Memory B cell (primary cell): ENCODE results near the gene B4GALNT2.
"Not testable (repeated sequence)": the region's sequence is repeated elsewhere in the genome, so short reads cannot be mapped to it uniquely, and the experiment has no call there.

Source experiments
- ATAC-seq: fragments of 150-1000 bp; cut with Tn5 transposase; 2 replicates; pipeline ENCODE4 v1.10.0; 2021; ENCODE audit warnings: low read depth, mild to moderate bottlenecking, moderate library complexity
- DNase-seq, 2 donors: peaks; one replicate each; pipeline ENCODE4 v3.0.0; 2022; ENCODE audit warnings: low spot score in 2 of 2
- H3K27ac Mint-ChIP-seq: one replicate; pipeline ENCODE4 v1.8.0; 2022; ENCODE audit warnings: mild to moderate bottlenecking, moderate library complexity, mixed read lengths
- H3K27me3 Mint-ChIP-seq: one replicate; pipeline ENCODE4 v1.8.0; 2022; ENCODE audit warnings: mixed read lengths
- H3K36me3 Mint-ChIP-seq: one replicate; pipeline ENCODE4 v1.8.0; 2022; ENCODE audit warnings: mild to moderate bottlenecking, mixed read lengths
- H3K4me1 Mint-ChIP-seq: one replicate; pipeline ENCODE4 v1.8.0; 2022; ENCODE audit warnings: mixed read lengths
- H3K4me3 Mint-ChIP-seq: one replicate; pipeline ENCODE4 v1.8.0; 2022; ENCODE audit warnings: mild to moderate bottlenecking, moderate library complexity, mixed read lengths
- H3K9me3 Mint-ChIP-seq: one replicate; pipeline ENCODE4 v1.8.0; 2022; ENCODE audit warnings: mixed read lengths

The B4GALNT2 gene

GRCh38 chr17:49132699-49133364 lies at the start of gene B4GALNT2:
Gene B4GALNT2, plus strand, starts transcription at chr17:49132769. Its CDS starts 24 bp downstream, at chr17:49132793.
- H3K36me3 Mint-ChIP-seq, result peaks cover 2% of the 10 kb centered on the region
- DNase-seq (no peak), ATAC-seq (peak; percentile 26)
- H3K9me3 Mint-ChIP-seq, result peaks cover 1% of the 10 kb centered on the region
- peak within 1 kb of the TSS; percentile 42 for H3K4me3 Mint-ChIP-seq
- no peak within 1 kb of the TSS for H3K27ac Mint-ChIP-seq
- peaks cover 22% of the 10 kb centered on the region for H3K27me3 Mint-ChIP-seq
- peaks cover 4% of the 10 kb centered on the region for H3K4me1 Mint-ChIP-seq

GRCh38 chr17:49085046-49085445 lies 47.5 kb upstream of the B4GALNT2 start:
- H3K4me1 Mint-ChIP-seq, DNase-seq, H3K27ac Mint-ChIP-seq, ATAC-seq, H3K4me3 Mint-ChIP-seq, H3K36me3 Mint-ChIP-seq, H3K9me3 Mint-ChIP-seq: not testable (repeated sequence)
- H3K27me3 Mint-ChIP-seq, result peaks cover 18% of the 10 kb centered on the region

- Mint-ChIP-seq H3K9me3 (no peaks in the 10 kb centered on the region), H3K36me3 (no peaks in the 10 kb centered on the region), H3K27ac (no peak overlapping the region), H3K27me3 (peaks cover 18% of the 10 kb centered on the region), H3K4me3 (no peak overlapping the region), H3K4me1 (no peaks in the 10 kb centered on the region)
- ATAC-seq, result no peak
- DNase-seq, result no peak
These were observed 46.8 kb upstream of the B4GALNT2 start for GRCh38 chr17:49085565-49086315.

GRCh38 chr17:49086316-49086605 lies 46.3 kb upstream of the B4GALNT2 start:
- Mint-ChIP-seq H3K4me3 (no peak overlapping the region), H3K4me1 (no peaks in the 10 kb centered on the region), H3K27ac (no peak overlapping the region), H3K27me3 (peaks cover 18% of the 10 kb centered on the region), H3K36me3 (no peaks in the 10 kb centered on the region), H3K9me3 (no peaks in the 10 kb centered on the region)
- DNase-seq (no peak), ATAC-seq (no peak)

GRCh38 chr17:49086649-49087048 lies 45.9 kb upstream of the B4GALNT2 start:
- no peaks in the 10 kb centered on the region for H3K36me3 Mint-ChIP-seq
- no peak overlapping the region for H3K27ac Mint-ChIP-seq
- no peaks in the 10 kb centered on the region for H3K9me3 Mint-ChIP-seq
- ATAC-seq (no peak), DNase-seq (no peak)
- H3K4me3 Mint-ChIP-seq, result no peak overlapping the region
- H3K4me1 Mint-ChIP-seq, result no peaks in the 10 kb centered on the region
- peaks cover 18% of the 10 kb centered on the region for H3K27me3 Mint-ChIP-seq

- no peaks in the 10 kb centered on the region for H3K4me1 Mint-ChIP-seq
- no peaks in the 10 kb centered on the region for H3K9me3 Mint-ChIP-seq
- ATAC-seq (no peak), DNase-seq (no peak)
- no peaks in the 10 kb centered on the region for H3K36me3 Mint-ChIP-seq
- H3K27ac Mint-ChIP-seq, result no peak overlapping the region
- peaks cover 18% of the 10 kb centered on the region for H3K27me3 Mint-ChIP-seq
- H3K4me3 Mint-ChIP-seq, result no peak overlapping the region
These were observed 43.5 kb upstream of the B4GALNT2 start for GRCh38 chr17:49089094-49089493.

- no peaks in the 10 kb centered on the region for H3K9me3 Mint-ChIP-seq
- no peak overlapping the region for H3K4me3 Mint-ChIP-seq
- peaks cover 14% of the 10 kb centered on the region for H3K27me3 Mint-ChIP-seq
- H3K27ac Mint-ChIP-seq, result no peak overlapping the region
- DNase-seq, result no peak
- ATAC-seq, result no peak
- H3K36me3 Mint-ChIP-seq, result no peaks in the 10 kb centered on the region
- H3K4me1 Mint-ChIP-seq, result no peaks in the 10 kb centered on the region
These were observed 41.5 kb upstream of the B4GALNT2 start for GRCh38 chr17:49090878-49091594.

GRCh38 chr17:49093131-49093530 lies 39.4 kb upstream of the B4GALNT2 start:
- Mint-ChIP-seq H3K4me3 (no peak overlapping the region), H3K36me3 (no peaks in the 10 kb centered on the region), H3K27me3 (peaks cover 5% of the 10 kb centered on the region), H3K4me1 (no peaks in the 10 kb centered on the region), H3K27ac (no peak overlapping the region), H3K9me3 (no peaks in the 10 kb centered on the region)
- no peak for ATAC-seq
- no peak for DNase-seq

GRCh38 chr17:49100601-49101000 lies 32.0 kb upstream of the B4GALNT2 start:
- Mint-ChIP-seq H3K27ac (no peak overlapping the region), H3K4me3 (no peak overlapping the region), H3K36me3 (no peaks in the 10 kb centered on the region), H3K4me1 (no peaks in the 10 kb centered on the region), H3K9me3 (no peaks in the 10 kb centered on the region), H3K27me3 (peaks cover 6% of the 10 kb centered on the region)
- DNase-seq (no peak), ATAC-seq (no peak)

GRCh38 chr17:49101054-49101534 lies 31.5 kb upstream of the B4GALNT2 start:
- DNase-seq (no peak), ATAC-seq (no peak)
- Mint-ChIP-seq H3K27ac (no peak overlapping the region), H3K27me3 (peaks cover 6% of the 10 kb centered on the region), H3K4me3 (no peak overlapping the region), H3K4me1 (no peaks in the 10 kb centered on the region), H3K9me3 (no peaks in the 10 kb centered on the region), H3K36me3 (no peaks in the 10 kb centered on the region)

GRCh38 chr17:49103360-49103759 lies 29.2 kb upstream of the B4GALNT2 start:
- H3K9me3 Mint-ChIP-seq, H3K4me3 Mint-ChIP-seq, H3K27me3 Mint-ChIP-seq, H3K36me3 Mint-ChIP-seq, H3K4me1 Mint-ChIP-seq, ATAC-seq, H3K27ac Mint-ChIP-seq, DNase-seq: not testable (repeated sequence)

GRCh38 chr17:49104511-49105074 lies 28.0 kb upstream of the B4GALNT2 start:
- Mint-ChIP-seq H3K9me3 (no peaks in the 10 kb centered on the region), H3K27me3 (peaks cover 6% of the 10 kb centered on the region), H3K4me3 (no peak overlapping the region), H3K27ac (no peak overlapping the region), H3K4me1 (no peaks in the 10 kb centered on the region), H3K36me3 (no peaks in the 10 kb centered on the region)
- DNase-seq (no peak), ATAC-seq (no peak)

- ATAC-seq (no peak), DNase-seq (no peak)
- no peaks in the 10 kb centered on the region for H3K4me1 Mint-ChIP-seq
- H3K27ac Mint-ChIP-seq, result no peak overlapping the region
- H3K9me3 Mint-ChIP-seq, result no peaks in the 10 kb centered on the region
- no peaks in the 10 kb centered on the region for H3K36me3 Mint-ChIP-seq
- no peak overlapping the region for H3K4me3 Mint-ChIP-seq
- peaks cover 6% of the 10 kb centered on the region for H3K27me3 Mint-ChIP-seq
These were observed 26.0 kb upstream of the B4GALNT2 start for GRCh38 chr17:49106321-49107210.
